ENCODE results near the gene STXBP3. TPM values are rescaled to one million over a fixed set of nuclear protein-coding genes. Genes with fewer than 3 reads are reported as not detected.

STXBP3 gene
- polyA plus RNA-seq, 3 donors, result 32.3 to 56.2 (median 48.3) TPM

DNA sequence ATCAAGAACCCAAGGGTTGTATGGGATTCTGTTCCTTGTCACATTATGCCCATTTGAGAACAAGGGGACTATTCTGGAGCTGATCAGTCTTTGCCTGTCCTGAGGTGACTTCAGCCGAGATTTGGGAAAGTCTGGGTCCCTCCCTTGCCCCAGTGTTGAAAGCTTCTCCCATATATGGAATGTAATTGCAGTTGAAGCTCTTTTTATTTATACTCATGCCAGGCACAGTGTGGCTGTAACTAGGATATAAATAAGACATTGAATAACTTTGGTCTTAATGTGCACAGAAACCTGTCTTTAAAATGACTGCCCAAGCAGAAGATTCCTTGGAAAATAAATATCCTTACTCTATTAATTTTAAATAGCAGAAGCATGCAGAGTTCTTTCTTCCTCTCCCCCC lies 95.2 kb downstream of the STXBP3 start:
- H3K27ac Mint-ChIP-seq, result no peak overlapping the region
- no peak overlapping the region for H3K4me3 ChIP-seq (replicated peaks in 1 of 3; ENCODE audit: low read depth in 2 of 3, low read length in 3 of 3)
- no CpG with 5 or more reads among the region's 1 CpG for WGBS (ENCODE audit: insufficient coverage)

DNA sequence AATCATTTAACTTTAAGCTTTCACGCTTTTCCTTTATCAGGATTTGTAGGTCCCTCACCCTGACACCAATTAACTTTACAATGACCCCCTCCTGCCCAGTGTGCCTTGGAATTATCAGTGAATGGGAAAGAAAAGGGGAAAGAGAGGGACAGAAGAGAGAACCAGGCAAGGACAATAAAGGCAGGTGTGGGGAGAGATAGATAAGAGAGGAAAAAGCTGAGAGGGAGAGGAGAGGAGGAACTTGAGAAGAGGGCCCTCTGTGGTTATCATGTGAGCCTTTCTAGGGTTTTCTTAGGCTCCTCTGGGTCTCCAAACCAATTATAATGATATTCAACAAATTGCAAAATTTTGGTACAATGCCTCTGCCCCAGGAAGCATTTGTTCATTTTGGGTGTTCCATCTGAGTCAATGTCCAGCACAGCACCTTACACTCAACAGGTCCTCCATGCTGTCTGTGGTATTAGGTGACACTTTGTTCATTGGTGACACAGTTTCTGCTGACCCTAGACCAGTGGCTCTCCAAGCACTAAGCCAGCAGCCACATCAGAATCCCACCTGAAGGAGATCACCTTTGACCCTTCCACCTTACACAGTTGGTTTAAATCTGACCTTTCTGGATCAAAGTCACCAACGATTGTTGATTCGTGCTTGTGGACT lies 96.2 kb downstream of the STXBP3 start:
- Mint-ChIP-seq H3K9me3 (peaks cover 0 to 4% (median 3%) of the 10 kb centered on the region in 7 donors), H3K4me1 (peaks cover 7% of the 10 kb centered on the region), H3K4me3 (no peak overlapping the region), H3K36me3 (no peaks in the 10 kb centered on the region), H3K27ac (no peak overlapping the region), H3K27me3 (ENCODE audit: low read depth in 3 of 3) (peaks cover 0 to 6% (median 4%) of the 10 kb centered on the region in 3 donors)
- Histone ChIP-seq H2AFZ (ENCODE audit: insufficient read depth, low read depth, low read length, poor library complexity, severe bottlenecking) (no peak overlapping the region), H3K9me3 (replicated peaks in 1 of 2; ENCODE audit: control insufficient read depth in 1 of 2, insufficient read depth in 1 of 2, low read length in 2 of 2) (no peaks in the 10 kb centered on the region), H3K4me3 (replicated peaks in 1 of 3; ENCODE audit: low read depth in 2 of 3, low read length in 3 of 3) (no peak overlapping the region), H3K4me2 (replicated peaks; ENCODE audit: extremely low read depth, low read length, poor library complexity, severe bottlenecking) (no peak overlapping the region), H3K79me2 (ENCODE audit: insufficient read depth, low read length) (no peaks in the 10 kb centered on the region), H3K27ac (ENCODE audit: low read depth in 1 of 2, low read length in 2 of 2) (no peak overlapping the region), H3K27me3 (ENCODE audit: control insufficient read depth in 2 of 2, insufficient read depth in 2 of 2, low read length in 2 of 2) (no peaks in the 10 kb centered on the region), H4K20me1 (ENCODE audit: insufficient read depth, low read length) (no peaks in the 10 kb centered on the region), H3K4me1 (ENCODE audit: control insufficient read depth in 1 of 2, insufficient read depth in 2 of 2, low read length in 2 of 2) (no peaks in the 10 kb centered on the region), H3K36me3 (replicated peaks in 1 of 2; ENCODE audit: control insufficient read depth in 1 of 2, insufficient read depth in 2 of 2, low read length in 2 of 2) (no peaks in the 10 kb centered on the region), H3K9ac (ENCODE audit: insufficient read depth, low read length, poor library complexity, severe bottlenecking) (no peak overlapping the region)
- DNase-seq, result no peak
- WGBS (ENCODE audit: insufficient coverage), result 100% methylated on average over 2 of the region's 3 CpGs
- intact Hi-C loops (cut with micrococcal nuclease), result no loop called here
- TF ChIP-seq, protein P1, sequence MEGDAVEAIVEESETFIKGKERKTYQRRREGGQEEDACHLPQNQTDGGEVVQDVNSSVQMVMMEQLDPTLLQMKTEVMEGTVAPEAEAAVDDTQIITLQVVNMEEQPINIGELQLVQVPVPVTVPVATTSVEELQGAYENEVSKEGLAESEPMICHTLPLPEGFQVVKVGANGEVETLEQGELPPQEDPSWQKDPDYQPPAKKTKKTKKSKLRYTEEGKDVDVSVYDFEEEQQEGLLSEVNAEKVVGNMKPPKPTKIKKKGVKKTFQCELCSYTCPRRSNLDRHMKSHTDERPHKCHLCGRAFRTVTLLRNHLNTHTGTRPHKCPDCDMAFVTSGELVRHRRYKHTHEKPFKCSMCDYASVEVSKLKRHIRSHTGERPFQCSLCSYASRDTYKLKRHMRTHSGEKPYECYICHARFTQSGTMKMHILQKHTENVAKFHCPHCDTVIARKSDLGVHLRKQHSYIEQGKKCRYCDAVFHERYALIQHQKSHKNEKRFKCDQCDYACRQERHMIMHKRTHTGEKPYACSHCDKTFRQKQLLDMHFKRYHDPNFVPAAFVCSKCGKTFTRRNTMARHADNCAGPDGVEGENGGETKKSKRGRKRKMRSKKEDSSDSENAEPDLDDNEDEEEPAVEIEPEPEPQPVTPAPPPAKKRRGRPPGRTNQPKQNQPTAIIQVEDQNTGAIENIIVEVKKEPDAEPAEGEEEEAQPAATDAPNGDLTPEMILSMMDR (IDR thresholded peaks at IDR 0.05), result no peak

More for the DNA sequence above, 95.2 kb downstream of the STXBP3 start:
- Histone ChIP-seq H3K9me3 (replicated peaks in 1 of 2; ENCODE audit: control insufficient read depth in 1 of 2, insufficient read depth in 1 of 2, low read length in 2 of 2) (no peaks in the 10 kb centered on the region), H3K36me3 (replicated peaks in 1 of 2; ENCODE audit: control insufficient read depth in 1 of 2, insufficient read depth in 2 of 2, low read length in 2 of 2) (no peaks in the 10 kb centered on the region), H3K9ac (ENCODE audit: insufficient read depth, low read length, poor library complexity, severe bottlenecking) (no peak overlapping the region), H3K27me3 (ENCODE audit: control insufficient read depth in 2 of 2, insufficient read depth in 2 of 2, low read length in 2 of 2) (no peaks in the 10 kb centered on the region), H3K27ac (ENCODE audit: low read depth in 1 of 2, low read length in 2 of 2) (no peak overlapping the region), H3K4me2 (replicated peaks; ENCODE audit: extremely low read depth, low read length, poor library complexity, severe bottlenecking) (no peak overlapping the region), H3K4me1 (ENCODE audit: control insufficient read depth in 1 of 2, insufficient read depth in 2 of 2, low read length in 2 of 2) (no peaks in the 10 kb centered on the region), H3K79me2 (ENCODE audit: insufficient read depth, low read length) (no peaks in the 10 kb centered on the region), H2AFZ (ENCODE audit: insufficient read depth, low read depth, low read length, poor library complexity, severe bottlenecking) (no peak overlapping the region), H4K20me1 (ENCODE audit: insufficient read depth, low read length) (no peaks in the 10 kb centered on the region)
- H3K4me1 Mint-ChIP-seq, result peaks cover 5% of the 10 kb centered on the region
- H3K36me3 Mint-ChIP-seq, result no peaks in the 10 kb centered on the region
- TF ChIP-seq, protein P1 (IDR thresholded peaks at IDR 0.05), result no peak
- H3K4me3 Mint-ChIP-seq, result no peak overlapping the region
- DNase-seq, result no peak
- peaks cover 0 to 4% (median 3%) of the 10 kb centered on the region in 7 donors for H3K9me3 Mint-ChIP-seq
- intact Hi-C loops (cut with micrococcal nuclease), result no loop called here
- peaks cover 0 to 6% (median 4%) of the 10 kb centered on the region in 3 donors for H3K27me3 Mint-ChIP-seq (ENCODE audit: low read depth in 3 of 3)
